Measurements from ENCODE around the gene KCNN3. TPM values are rescaled to one million over a fixed set of nuclear protein-coding genes. Genes with fewer than 3 reads are reported as not detected.

KCNN3 gene
- total and polyA plus RNA-seq, 4 donors = 0.47 to 4.9 (median 1.9) TPM

GRCh38 chr1:154745286-154745731 is 124.8 kb downstream of the KCNN3 start:
- DNase-seq (peak; percentile 66 to 89 (median 71)), ATAC-seq (ENCODE audit: insufficient read depth, low FRiP score) (no peak)
- no peak overlapping the region for H3K9ac ChIP-seq (ENCODE audit: insufficient read depth in 1 of 2, low read length in 2 of 2)
- WGBS, 2 donors = 23 to 68% methylated on average over 5 of the region's 5 CpGs
- no peaks in the 10 kb centered on the region for H3K36me3 ChIP-seq (ENCODE audit: control insufficient read depth in 4 of 4, insufficient read depth in 4 of 4, low read length in 4 of 4)
- no peak overlapping the region for H3K4me3 ChIP-seq
- peaks cover 0 to 8% (median 0%) of the 10 kb centered on the region in 3 donors for H3K27me3 ChIP-seq (ENCODE audit: control insufficient read depth in 3 of 3, insufficient read depth in 3 of 3, low read length in 2 of 3)
- peaks cover 0 to 17% (median 2%) of the 10 kb centered on the region in 5 donors for H3K4me1 ChIP-seq (ENCODE audit: control insufficient read depth in 5 of 5, insufficient read depth in 5 of 5, low read length in 5 of 5)
- H3K9me3 ChIP-seq (ENCODE audit: control insufficient read depth in 4 of 4, insufficient read depth in 3 of 4, low read length in 3 of 4) = no peaks in the 10 kb centered on the region
- H3K27ac ChIP-seq (ENCODE audit: low read depth in 1 of 2, low read length in 1 of 2) = no peak overlapping the region
- no peak for TF ChIP-seq CTCF (IDR thresholded peaks at IDR 0.05; ENCODE audit: control extremely low read depth, extremely low read depth)

- DNase-seq (no peak), ATAC-seq (ENCODE audit: insufficient read depth, low FRiP score) (no peak)
- Histone ChIP-seq H3K27ac (ENCODE audit: low read depth in 1 of 2, low read length in 1 of 2) (no peak overlapping the region), H3K36me3 (ENCODE audit: control insufficient read depth in 4 of 4, insufficient read depth in 4 of 4, low read length in 4 of 4) (no peaks in the 10 kb centered on the region), H3K27me3 (ENCODE audit: control insufficient read depth in 3 of 3, insufficient read depth in 3 of 3, low read length in 2 of 3) (peaks cover 0 to 8% (median 0%) of the 10 kb centered on the region in 3 donors), H3K9me3 (ENCODE audit: control insufficient read depth in 4 of 4, insufficient read depth in 3 of 4, low read length in 3 of 4) (no peaks in the 10 kb centered on the region), H3K9ac (ENCODE audit: insufficient read depth in 1 of 2, low read length in 2 of 2) (no peak overlapping the region), H3K4me3 (no peak overlapping the region), H3K4me1 (ENCODE audit: control insufficient read depth in 5 of 5, insufficient read depth in 5 of 5, low read length in 5 of 5) (peaks cover 0 to 17% (median 2%) of the 10 kb centered on the region in 5 donors)
- WGBS, 2 donors = 93% methylated on average over 9 of the region's 9 CpGs
- TF ChIP-seq CTCF (IDR thresholded peaks at IDR 0.05; ENCODE audit: control extremely low read depth, extremely low read depth) = no peak
Measured at GRCh38 chr1:154744352-154745035, 125.6 kb downstream of the KCNN3 start.

DNA sequence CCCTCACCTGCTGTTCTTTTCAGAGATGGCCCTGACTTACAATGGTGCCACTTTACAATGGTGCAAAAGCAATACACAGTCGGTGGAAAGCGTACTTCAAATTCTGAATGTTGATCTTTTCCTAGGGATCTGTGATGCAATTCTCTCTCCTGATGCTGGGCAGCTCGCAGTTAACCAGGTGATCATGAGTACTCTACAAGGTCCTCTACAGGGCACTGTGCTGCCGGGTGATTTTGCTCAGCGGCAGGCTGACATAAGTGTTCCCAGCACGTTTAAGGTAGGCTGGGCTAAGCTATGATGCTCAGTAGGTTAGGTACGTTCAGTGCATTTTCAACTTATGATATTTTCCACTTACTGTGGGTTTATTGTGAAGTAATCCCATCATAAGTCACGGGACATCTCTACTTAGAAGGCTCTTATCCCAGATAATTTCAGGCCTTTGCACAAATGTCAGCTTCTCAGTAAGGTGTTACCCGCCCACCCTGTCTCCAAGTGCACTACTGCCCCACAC is 126.5 kb downstream of the KCNN3 start:
- TF ChIP-seq CTCF (IDR thresholded peaks at IDR 0.05; ENCODE audit: control extremely low read depth, extremely low read depth) = no peak
- peaks cover 0 to 3% (median 0%) of the 10 kb centered on the region in 3 donors for H3K27me3 ChIP-seq (ENCODE audit: control insufficient read depth in 3 of 3, insufficient read depth in 3 of 3, low read length in 2 of 3)
- DNase-seq (peak in 1 of 3 donors; percentile 64), ATAC-seq (ENCODE audit: insufficient read depth, low FRiP score) (peak; percentile 32)
- H3K4me3 ChIP-seq = no peak overlapping the region
- H3K9me3 ChIP-seq (ENCODE audit: control insufficient read depth in 4 of 4, insufficient read depth in 3 of 4, low read length in 3 of 4) = no peaks in the 10 kb centered on the region
- H3K27ac ChIP-seq (ENCODE audit: low read depth in 1 of 2, low read length in 1 of 2) = no peak overlapping the region
- no peak overlapping the region for H3K9ac ChIP-seq (ENCODE audit: insufficient read depth in 1 of 2, low read length in 2 of 2)
- 76 to 89% methylated on average over 9 of the region's 9 CpGs for WGBS, 2 donors
- H3K36me3 ChIP-seq (ENCODE audit: control insufficient read depth in 4 of 4, insufficient read depth in 4 of 4, low read length in 4 of 4) = no peaks in the 10 kb centered on the region
- H3K4me1 ChIP-seq (ENCODE audit: control insufficient read depth in 5 of 5, insufficient read depth in 5 of 5, low read length in 5 of 5) = peaks cover 0 to 15% (median 2%) of the 10 kb centered on the region in 5 donors

Data from lung (tissue), 12 donors.